HTR-8/SVneo (cell line): ENCODE measurements around the gene DOCK7.
"Not testable (repeated sequence)": the region's sequence is repeated elsewhere in the genome, so short reads cannot be mapped to it uniquely, and the experiment has no call there.

Source experiments
- DNase-seq: peaks from one replicate; pipeline ENCODE4 v3.0.0; 2011; ENCODE audit warnings: low spot score, mixed read lengths; ENCODE audit not compliant: insufficient read length
- FAIRE-seq: peaks from 2 replicates; lab custom pipeline; 2011; peaks lifted over from hg19 to GRCh38; lab: Jason Lieb, UNC

Gene DOCK7

DNA sequence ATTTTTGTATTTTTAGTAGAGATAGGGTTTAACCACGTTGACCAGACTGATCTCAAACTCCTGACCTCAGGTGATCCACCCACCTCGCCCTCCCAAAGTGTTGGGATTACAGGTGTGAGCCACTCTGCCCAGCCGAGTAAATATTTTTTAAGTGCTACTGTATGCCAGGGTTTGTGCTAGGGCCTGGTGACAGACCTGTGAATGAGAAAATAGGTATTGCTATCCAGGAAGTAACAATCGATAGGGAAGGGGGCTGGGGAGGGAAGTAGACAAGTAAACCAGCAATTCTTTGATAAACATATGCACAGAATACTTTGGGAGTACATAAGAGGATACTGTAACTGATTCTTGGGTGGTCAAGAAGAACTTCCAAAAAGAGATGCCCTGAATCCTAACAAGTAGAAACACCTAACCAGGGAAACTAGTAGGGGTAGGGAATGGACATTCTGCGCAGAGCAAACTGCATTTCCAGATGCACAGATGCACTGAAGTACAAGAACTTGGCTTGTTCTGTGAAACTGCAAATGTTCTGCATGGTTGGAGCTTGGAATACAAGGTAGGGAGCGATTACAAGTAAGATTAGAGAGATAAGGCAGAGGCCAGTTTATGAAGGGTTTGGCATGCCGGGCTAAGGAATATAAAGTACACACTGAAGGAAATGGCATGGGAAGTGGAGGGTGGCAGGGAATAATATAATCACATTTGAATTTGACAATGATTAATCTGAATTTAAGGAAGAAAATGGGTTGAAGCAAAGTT, 19.0 kb upstream of the DOCK7 start:
- DNase-seq (no peak), FAIRE-seq (no peak)

DNA sequence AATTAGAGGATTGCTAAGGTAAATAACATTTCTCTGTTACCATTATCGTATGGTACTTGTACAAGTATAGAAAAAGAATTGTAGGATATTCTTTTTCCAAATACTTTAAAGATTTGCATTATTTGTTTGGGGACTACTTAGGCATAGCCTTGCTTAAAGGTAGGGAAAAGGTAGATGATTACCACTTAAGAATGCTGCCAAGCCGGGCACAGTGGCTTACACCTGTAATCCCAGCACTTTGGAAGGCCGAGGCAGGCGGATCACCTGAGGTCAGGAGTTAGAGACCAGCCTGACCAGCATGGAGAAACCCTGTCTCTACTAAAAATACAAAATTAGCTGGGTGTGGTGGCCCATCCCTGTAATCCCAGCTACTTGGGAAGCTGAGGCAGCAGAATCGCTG, 10.0 kb upstream of the DOCK7 start:
- not testable (repeated sequence) for FAIRE-seq, DNase-seq

- not testable (repeated sequence) for FAIRE-seq, DNase-seq
Measured at GRCh38 chr1:62694479-62694878, 6.3 kb upstream of the DOCK7 start.

DNA sequence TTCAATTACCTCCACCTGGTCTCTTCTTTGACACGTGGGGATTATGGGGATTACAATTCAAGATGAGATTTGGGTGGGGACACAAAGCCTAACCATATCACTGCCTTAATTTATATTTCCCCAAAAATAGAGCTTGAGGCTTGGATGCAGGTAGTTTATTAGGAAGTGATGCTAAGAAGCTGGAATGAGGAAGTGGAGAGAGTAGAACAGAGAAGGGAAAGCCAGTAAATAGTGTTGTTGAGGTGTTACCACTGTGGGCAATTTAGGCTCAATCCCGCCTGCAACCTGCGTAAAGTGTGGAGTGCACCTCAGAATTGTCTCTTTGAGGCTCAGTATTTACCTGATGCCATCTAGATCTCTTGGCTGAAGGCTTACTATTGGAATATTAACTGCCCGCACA, 4.9 kb upstream of the DOCK7 start:
- DNase-seq (no peak), FAIRE-seq (no peak)

GRCh38 chr1:62691062-62691844, 3.1 kb upstream of the DOCK7 start:
- DNase-seq: no peak
- FAIRE-seq: no peak

- DNase-seq (no peak), FAIRE-seq (no peak)
Measured at GRCh38 chr1:62689524-62689923, 1.3 kb upstream of the DOCK7 start.

- no peak for FAIRE-seq
- no peak for DNase-seq
Measured at GRCh38 chr1:62688687-62689085, 500 bp upstream of the DOCK7 start.

GRCh38 chr1:62687421-62687902, 724 bp downstream of the DOCK7 start:
- FAIRE-seq (no peak), DNase-seq (no peak)

DNA sequence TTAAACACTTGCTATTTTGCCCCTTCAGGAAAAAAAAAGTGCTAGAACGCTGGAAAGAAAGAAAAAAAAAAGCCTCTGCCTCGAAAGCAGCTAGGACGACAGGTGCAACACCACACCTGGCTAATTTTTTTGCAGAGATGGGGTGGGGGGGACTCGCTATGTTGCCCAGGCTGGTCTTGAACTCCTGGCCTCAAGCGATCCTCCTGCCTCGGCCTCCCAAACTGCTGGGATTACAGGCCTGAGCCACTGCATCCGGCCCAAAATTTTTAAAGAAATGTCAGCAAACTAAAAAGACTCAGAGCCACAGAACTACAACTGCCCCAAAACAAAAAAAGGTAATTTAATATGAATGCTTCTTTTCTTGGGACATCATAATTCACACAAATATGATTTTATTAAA, 1.4 kb downstream of the DOCK7 start:
- FAIRE-seq (no peak), DNase-seq (no peak)

DNA sequence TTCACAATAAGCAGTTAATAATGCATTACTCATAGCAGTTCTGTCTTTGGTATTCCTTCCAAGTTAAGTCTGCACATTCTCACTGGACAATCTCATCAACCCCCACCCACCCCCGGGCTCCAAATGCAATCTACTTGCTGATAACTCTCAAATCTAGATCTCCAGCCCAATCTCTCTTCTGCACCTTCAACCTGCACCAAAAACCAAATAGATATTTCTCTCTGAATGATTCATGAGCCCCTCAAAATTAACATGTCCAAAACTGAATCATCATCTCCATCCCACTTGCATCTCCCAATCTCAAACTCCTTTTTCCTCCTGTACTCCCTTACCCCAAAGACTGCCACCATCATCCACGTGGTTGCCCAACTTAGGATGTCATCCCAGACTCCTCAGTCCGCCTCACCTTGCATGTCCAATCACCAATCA, 2.7 kb downstream of the DOCK7 start:
- FAIRE-seq: no peak

GRCh38 chr1:62682531-62682930, 5.7 kb downstream of the DOCK7 start:
- DNase-seq (no peak), FAIRE-seq (no peak)

More for the DNA sequence above, 2.7 kb downstream of the DOCK7 start:
- DNase-seq: no peak

GRCh38 chr1:62680992-62681391, 7.2 kb downstream of the DOCK7 start:
- DNase-seq, FAIRE-seq: not testable (repeated sequence)

DNA sequence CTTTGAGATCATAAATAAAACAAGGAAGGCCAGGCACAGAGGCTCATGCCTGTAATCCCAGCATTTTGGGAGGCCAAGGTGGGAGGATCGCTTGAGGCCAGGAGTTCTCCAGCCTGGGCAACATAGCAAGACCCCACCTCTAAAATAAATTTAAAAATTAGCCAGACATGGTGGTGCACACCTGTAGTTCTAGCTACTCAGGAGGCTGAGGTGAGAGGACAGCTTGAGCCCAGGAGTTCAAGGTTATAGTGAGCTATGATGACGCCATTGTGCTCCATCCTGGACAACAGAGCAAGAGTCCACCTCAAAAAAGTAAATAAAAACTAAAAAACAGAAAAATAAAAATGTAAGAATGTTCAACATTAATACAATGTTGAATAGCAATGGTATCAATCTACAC, 10.4 kb downstream of the DOCK7 start:
- FAIRE-seq, DNase-seq: not testable (repeated sequence)

- no peak for FAIRE-seq
Measured at GRCh38 chr1:62676611-62677356, 11.4 kb downstream of the DOCK7 start.

GRCh38 chr1:62673629-62674028, 14.6 kb downstream of the DOCK7 start:
- FAIRE-seq (no peak), DNase-seq (no peak)

More at GRCh38 chr1:62676611-62677356, 11.4 kb downstream of the DOCK7 start:
- no peak for DNase-seq

- DNase-seq: no peak
- no peak for FAIRE-seq
Measured at GRCh38 chr1:62672029-62672428, 16.2 kb downstream of the DOCK7 start.

DNA sequence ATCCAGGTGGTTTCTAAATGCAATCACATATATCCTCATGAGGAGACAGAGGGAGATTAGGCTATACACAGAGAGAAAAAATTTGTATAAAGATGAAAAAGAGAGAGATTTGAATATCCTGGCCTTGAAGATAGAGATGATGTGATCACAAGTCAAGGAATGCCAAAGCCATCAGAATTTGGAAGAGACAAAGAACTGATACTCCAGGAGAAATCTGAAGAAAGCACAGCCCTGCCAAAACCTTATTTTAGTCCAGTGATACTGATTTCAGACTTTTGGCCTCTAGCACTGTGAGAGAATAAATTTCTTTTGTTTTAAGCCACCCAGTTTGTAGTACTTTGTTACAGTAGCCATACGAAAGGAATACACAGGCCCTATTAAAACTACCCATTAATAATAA, 33.4 kb downstream of the DOCK7 start:
- FAIRE-seq: no peak
- no peak for DNase-seq

- no peak for DNase-seq
- FAIRE-seq: no peak
Measured at GRCh38 chr1:62652387-62652786, 35.8 kb downstream of the DOCK7 start.

- FAIRE-seq (no peak), DNase-seq (no peak)
Measured at GRCh38 chr1:62643283-62643682, 44.9 kb downstream of the DOCK7 start.

DNA sequence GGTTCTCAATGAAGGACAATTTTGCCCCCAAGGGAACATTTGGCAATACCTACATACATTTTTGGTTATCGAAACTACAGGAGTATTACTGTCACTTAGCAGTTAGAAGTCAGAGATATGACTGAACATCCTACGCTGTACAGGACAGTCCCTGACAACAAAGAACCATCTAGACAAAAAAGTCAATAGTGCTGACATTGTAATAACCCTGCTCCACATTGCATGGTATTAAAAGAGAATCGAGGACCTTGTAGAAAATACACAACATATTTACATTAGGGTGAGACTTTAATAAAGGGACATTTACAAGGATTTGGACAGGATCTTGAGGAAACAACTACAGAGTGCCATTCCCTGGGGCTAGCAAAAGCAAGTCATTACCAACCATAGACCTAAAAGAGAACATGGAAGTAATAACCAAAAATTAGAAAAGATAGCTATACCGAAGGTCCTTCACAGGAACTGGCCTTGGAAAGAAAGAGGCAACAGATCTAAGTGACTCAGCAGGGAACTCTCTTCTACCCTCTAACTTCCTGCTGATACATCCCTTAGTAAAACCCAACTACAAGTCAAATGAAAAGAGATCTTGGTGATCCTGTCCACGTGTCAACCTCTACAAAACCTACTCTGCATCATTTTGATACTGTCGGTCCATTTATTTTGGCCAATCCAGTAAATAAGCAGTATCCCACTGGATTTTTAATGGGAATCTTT, 50.6 kb downstream of the DOCK7 start:
- DNase-seq (no peak), FAIRE-seq (no peak)
